Left ventricle myocardium inferior (tissue), 1 donor: ENCODE measurements around the gene CLCN4. TPM values are rescaled to one million over a fixed set of nuclear protein-coding genes. Genes with fewer than 3 reads are reported as not detected.
A peak's percentile ranks its signal among the peaks of the same experiment; 100 is the strongest.

Source experiments
- DNase-seq: peaks from one replicate; pipeline ENCODE4 v3.0.0-alpha.2; 2020
- H3K27ac ChIP-seq: fragments of 200-600 bp; replicated peaks from 2 replicates; pipeline ENCODE4 v1.8.0; 2021
- H3K27me3 ChIP-seq: fragments of 200-600 bp; 2 replicates; pipeline ENCODE4 v1.8.0; 2021; ENCODE audit warnings: low read depth
- H3K36me3 ChIP-seq: fragments of 200-600 bp; 2 replicates; pipeline ENCODE4 v1.8.0; 2021
- H3K4me1 ChIP-seq: fragments of 200-600 bp; 2 replicates; pipeline ENCODE4 v1.8.0; 2021
- H3K4me3 ChIP-seq: fragments of 200-600 bp; 2 replicates; pipeline ENCODE4 v1.8.0; 2021; ENCODE audit warnings: mild to moderate bottlenecking, moderate library complexity
- H3K9me3 ChIP-seq: fragments of 200-600 bp; replicated peaks from 2 replicates; pipeline ENCODE4 v1.8.0; 2021
- CTCF ChIP-seq: fragments of 200-600 bp; IDR thresholded peaks from 2 replicates; pipeline ENCODE4 v1.8.0; 2021; ENCODE audit warnings: antibody characterized with exemption, mild to moderate bottlenecking, borderline replicate concordance
- intact Hi-C: fragments of 100-400 bp; cut with micrococcal nuclease; formaldehyde crosslinking; loops from one replicate; pipeline ENCODE4 v1.11.0; 2022
- total RNA-seq: library from RNA; stranded (reverse); fragmentation: NEBNext Ultra II Directional; extraction: Animal tissue kit (Norgen Biotek cat#: 25700); gene quantifications from one replicate; pipeline ENCODE4 v1.2.1, GENCODE V29; 2021
- donor health status: DM: no; HTN: yes; CAD: no; lungs with severe emphysema.

The CLCN4 gene
- total RNA-seq, 1 donor from 2014 or later = 36.1 TPM

GRCh38 chrX:10246297-10246696, 89.5 kb downstream of the CLCN4 start:
- peaks cover 6% of the 10 kb centered on the region for H3K4me1 ChIP-seq
- DNase-seq = no peak
- no peak overlapping the region for H3K4me3 ChIP-seq
- no peaks in the 10 kb centered on the region for H3K27me3 ChIP-seq
- H3K36me3 ChIP-seq = no peaks in the 10 kb centered on the region
- intact Hi-C loops = no loop called here
- H3K9me3 ChIP-seq = no peaks in the 10 kb centered on the region
- H3K27ac ChIP-seq = no peak overlapping the region
- TF ChIP-seq CTCF = no peak

- TF ChIP-seq CTCF = no peak
- no peak for DNase-seq
- H3K9me3 ChIP-seq = no peaks in the 10 kb centered on the region
- no peaks in the 10 kb centered on the region for H3K36me3 ChIP-seq
- H3K4me3 ChIP-seq = no peak overlapping the region
- intact Hi-C loops = no loop called here
- H3K27me3 ChIP-seq = no peaks in the 10 kb centered on the region
- H3K4me1 ChIP-seq = peaks cover 6% of the 10 kb centered on the region
- H3K27ac ChIP-seq = no peak overlapping the region
Observed at GRCh38 chrX:10246846-10247245, 90.1 kb downstream of the CLCN4 start.

GRCh38 chrX:10254739-10255138, 98.0 kb downstream of the CLCN4 start:
- no peaks in the 10 kb centered on the region for H3K4me1 ChIP-seq
- no peak overlapping the region for H3K4me3 ChIP-seq
- H3K36me3 ChIP-seq = no peaks in the 10 kb centered on the region
- no peak overlapping the region for H3K27ac ChIP-seq
- intact Hi-C loops = no loop called here
- no peaks in the 10 kb centered on the region for H3K27me3 ChIP-seq
- DNase-seq = no peak
- no peaks in the 10 kb centered on the region for H3K9me3 ChIP-seq
- TF ChIP-seq CTCF = peak; percentile 34

- no peaks in the 10 kb centered on the region for H3K9me3 ChIP-seq
- H3K27me3 ChIP-seq = no peaks in the 10 kb centered on the region
- no peak overlapping the region for H3K4me3 ChIP-seq
- DNase-seq = no peak
- no peak for TF ChIP-seq CTCF
- intact Hi-C loops = no loop called here
- no peaks in the 10 kb centered on the region for H3K4me1 ChIP-seq
- H3K27ac ChIP-seq = no peak overlapping the region
- H3K36me3 ChIP-seq = no peaks in the 10 kb centered on the region
Observed at GRCh38 chrX:10259716-10260115, 102.9 kb downstream of the CLCN4 start.

GRCh38 chrX:10265775-10266174, 109.0 kb downstream of the CLCN4 start:
- intact Hi-C loops = no loop called here
- H3K4me1 ChIP-seq = no peaks in the 10 kb centered on the region
- H3K4me3 ChIP-seq = no peak overlapping the region
- DNase-seq = no peak
- no peaks in the 10 kb centered on the region for H3K9me3 ChIP-seq
- no peak overlapping the region for H3K27ac ChIP-seq
- no peak for TF ChIP-seq CTCF
- H3K36me3 ChIP-seq = no peaks in the 10 kb centered on the region
- no peaks in the 10 kb centered on the region for H3K27me3 ChIP-seq

- Histone ChIP-seq H3K4me1 (no peaks in the 10 kb centered on the region), H3K36me3 (no peaks in the 10 kb centered on the region), H3K4me3 (no peak overlapping the region), H3K9me3 (no peaks in the 10 kb centered on the region), H3K27me3 (no peaks in the 10 kb centered on the region), H3K27ac (no peak overlapping the region)
- DNase-seq = no peak
- no peak for TF ChIP-seq CTCF
- intact Hi-C loops = no loop called here
Observed at GRCh38 chrX:10278716-10279115, 121.9 kb downstream of the CLCN4 start.
